Left lung (tissue), 10 donors: ENCODE results near the gene AIFM3. TPM values are rescaled to one million over a fixed set of nuclear protein-coding genes. Genes with fewer than 3 reads are reported as not detected.

ENCODE experiments used
- ATAC-seq: fragments of 200-7000 bp; cut with Tn5 transposase; one replicate; pipeline ENCODE4 v1.9.1; 2020; ENCODE audit warnings: moderate library complexity
- DNase-seq, 4 donors: peaks; one replicate each; pipeline ENCODE4 v3.0.0-alpha.2; 2013 to 2020
- H3K27ac ChIP-seq, 2 donors: fragments of 200-600 bp; sonication (generic) in 1 of 2; one replicate each; pipeline versions ENCODE4 v1.5.0 to v1.8.0; 2020 to 2021
- H3K27me3 ChIP-seq, 2 donors: fragments of 200-600 bp; sonication (generic) in 1 of 2; one replicate each; pipeline versions ENCODE4 v1.5.0 to v1.8.0; 2020 to 2021
- H3K36me3 ChIP-seq, 2 donors: fragments of 200-600 bp; sonication (generic) in 1 of 2; one replicate each; pipeline versions ENCODE4 v1.5.0 to v1.8.0; 2020 to 2021
- H3K4me1 ChIP-seq, 2 donors: fragments of 200-600 bp; one replicate each; pipeline ENCODE4 v1.8.0; 2021
- H3K4me3 ChIP-seq, 2 donors: fragments of 200-600 bp; sonication (generic) in 1 of 2; one replicate each; pipeline versions ENCODE4 v1.5.0 to v1.8.0; 2020 to 2021; ENCODE audit warnings: mild to moderate bottlenecking in 1 of 2
- H3K9me3 ChIP-seq, 2 donors: fragments of 200-600 bp; sonication (generic) in 1 of 2; one replicate each; pipeline versions ENCODE4 v1.5.0 to v1.8.0; 2020 to 2021
- intact Hi-C, 2 donors: fragments of 100-400 bp; cut with DNase I; formaldehyde crosslinking; loops; one replicate each; pipeline versions ENCODE4 v1.11.2 to v1.14.2; 2022
- polyA plus RNA-seq, 6 donors: library from polyadenylated mRNA; unstranded; fragments of 120-200 nt; gene quantifications; one replicate each; pipeline ENCODE4 v1.2.1, GENCODE V29; 2013; ENCODE audit not compliant: insufficient read length in 6 of 6
- total RNA-seq, 2 donors: library from RNA; stranded (reverse); fragmentation: NEBNext Ultra II Directional; extraction: Animal tissue kit (Norgen Biotek cat#: 25700); gene quantifications; one replicate each; pipeline ENCODE4 v1.2.1, GENCODE V29; 2021
- TF ChIP-seq, protein P1 (sequence below), 2 donors: fragments of 200-600 bp; sonication (generic) in 1 of 2; IDR thresholded peaks; one replicate each; pipeline versions ENCODE4 v1.5.0 to v1.8.0; 2021; ENCODE audit warnings: antibody characterized with exemption in 2 of 2
- donor health status: DM: no; HTN: yes; CAD: no.
- donor health status: DM: no; HTN: no; CAD: no.

The AIFM3 gene
- total and polyA plus RNA-seq, 8 donors, result 0.49 to 6.5 (median 1.0) TPM

DNA sequence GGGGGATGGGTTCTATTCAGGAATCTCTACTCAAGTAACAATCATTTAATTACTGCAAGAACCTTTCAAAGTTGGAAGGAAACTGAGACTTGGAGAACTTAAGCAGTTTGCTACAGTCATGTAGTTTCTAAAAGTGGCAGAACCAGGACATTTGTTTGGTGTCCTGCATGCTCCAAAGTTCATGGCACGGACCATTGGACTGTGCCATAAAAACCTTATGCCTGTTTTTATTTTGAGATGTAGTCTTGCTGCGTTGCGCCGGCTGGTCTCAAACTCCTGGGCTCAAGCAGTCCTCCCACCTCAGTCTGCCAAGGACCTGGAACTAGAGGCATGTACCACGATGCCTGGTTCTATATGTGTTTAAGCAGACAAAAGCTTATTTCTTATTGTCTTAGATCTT lies 18.6 kb upstream of the AIFM3 start:
- DNase-seq (no peak), ATAC-seq (no peak)
- peaks cover 14 to 26% of the 10 kb centered on the region in 2 donors for H3K4me1 ChIP-seq
- no peaks in the 10 kb centered on the region for H3K27me3 ChIP-seq
- no peaks in the 10 kb centered on the region for H3K9me3 ChIP-seq
- intact Hi-C loops, result no loop called here
- no peak overlapping the region for H3K27ac ChIP-seq
- no peak overlapping the region for H3K4me3 ChIP-seq
- H3K36me3 ChIP-seq, result peaks cover 0 to 46% of the 10 kb centered on the region in 2 donors
- TF ChIP-seq, protein P1, sequence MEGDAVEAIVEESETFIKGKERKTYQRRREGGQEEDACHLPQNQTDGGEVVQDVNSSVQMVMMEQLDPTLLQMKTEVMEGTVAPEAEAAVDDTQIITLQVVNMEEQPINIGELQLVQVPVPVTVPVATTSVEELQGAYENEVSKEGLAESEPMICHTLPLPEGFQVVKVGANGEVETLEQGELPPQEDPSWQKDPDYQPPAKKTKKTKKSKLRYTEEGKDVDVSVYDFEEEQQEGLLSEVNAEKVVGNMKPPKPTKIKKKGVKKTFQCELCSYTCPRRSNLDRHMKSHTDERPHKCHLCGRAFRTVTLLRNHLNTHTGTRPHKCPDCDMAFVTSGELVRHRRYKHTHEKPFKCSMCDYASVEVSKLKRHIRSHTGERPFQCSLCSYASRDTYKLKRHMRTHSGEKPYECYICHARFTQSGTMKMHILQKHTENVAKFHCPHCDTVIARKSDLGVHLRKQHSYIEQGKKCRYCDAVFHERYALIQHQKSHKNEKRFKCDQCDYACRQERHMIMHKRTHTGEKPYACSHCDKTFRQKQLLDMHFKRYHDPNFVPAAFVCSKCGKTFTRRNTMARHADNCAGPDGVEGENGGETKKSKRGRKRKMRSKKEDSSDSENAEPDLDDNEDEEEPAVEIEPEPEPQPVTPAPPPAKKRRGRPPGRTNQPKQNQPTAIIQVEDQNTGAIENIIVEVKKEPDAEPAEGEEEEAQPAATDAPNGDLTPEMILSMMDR (IDR thresholded peaks at IDR 0.05), result no peak

DNA sequence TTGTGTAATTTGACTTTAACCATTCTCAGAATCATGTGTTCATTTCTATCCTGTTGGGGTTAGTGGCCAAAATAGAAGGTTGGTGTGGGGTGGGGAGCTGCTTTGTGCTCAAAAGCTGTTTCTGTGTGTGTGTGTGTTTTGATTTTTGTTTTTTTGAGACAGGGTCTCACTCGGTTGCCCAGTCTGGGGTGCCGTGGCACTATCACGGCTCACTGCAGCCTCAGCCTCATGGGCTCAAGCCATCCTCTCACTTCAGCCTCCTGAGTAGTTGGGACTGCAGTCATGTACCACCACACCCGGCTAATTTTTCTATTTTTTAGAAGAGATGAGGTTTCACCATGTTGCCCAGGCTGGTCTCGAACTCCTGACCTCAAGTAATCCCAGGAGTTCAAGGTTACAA lies 18.1 kb upstream of the AIFM3 start:
- ATAC-seq, result no peak
- TF ChIP-seq, protein P1 (IDR thresholded peaks at IDR 0.05), result no peak
- H3K4me3 ChIP-seq, result no peak overlapping the region
- H3K4me1 ChIP-seq, result peaks cover 14 to 29% of the 10 kb centered on the region in 2 donors
- intact Hi-C loops, result no loop called here
- no peak for DNase-seq
- H3K27ac ChIP-seq, result no peak overlapping the region
- H3K9me3 ChIP-seq, result no peaks in the 10 kb centered on the region
- peaks cover 0 to 51% of the 10 kb centered on the region in 2 donors for H3K36me3 ChIP-seq
- no peaks in the 10 kb centered on the region for H3K27me3 ChIP-seq

DNA sequence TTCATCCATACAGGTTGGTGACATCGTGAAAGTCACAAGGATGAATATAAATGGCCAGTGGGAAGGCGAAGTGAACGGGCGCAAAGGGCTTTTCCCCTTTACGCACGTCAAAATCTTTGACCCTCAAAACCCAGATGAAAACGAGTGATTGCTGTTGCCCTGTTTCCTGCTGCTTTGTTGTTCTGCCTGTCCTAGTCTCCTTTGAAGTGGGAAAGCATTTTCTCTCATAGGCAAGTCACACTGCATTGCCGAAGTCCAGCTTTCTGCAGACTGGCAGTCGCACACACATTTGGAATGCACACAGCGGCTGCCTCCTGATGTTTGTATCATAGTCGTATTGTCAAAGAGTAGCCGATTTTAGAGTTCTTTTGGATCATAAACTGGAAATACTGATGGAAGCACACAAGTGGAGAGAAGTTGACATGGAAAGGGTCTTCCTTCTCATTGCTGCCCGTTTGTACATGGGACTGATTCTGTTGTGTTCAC lies 17.3 kb upstream of the AIFM3 start:
- ATAC-seq, result no peak
- Histone ChIP-seq H3K4me1 (peaks cover 14 to 22% of the 10 kb centered on the region in 2 donors), H3K27ac (no peak overlapping the region), H3K4me3 (no peak overlapping the region), H3K36me3 (peaks cover 0 to 51% of the 10 kb centered on the region in 2 donors), H3K9me3 (no peaks in the 10 kb centered on the region), H3K27me3 (no peaks in the 10 kb centered on the region)
- TF ChIP-seq, protein P1 (IDR thresholded peaks at IDR 0.05), result no peak
- DNase-seq, result no peak
- intact Hi-C loops, result no loop called here

DNA sequence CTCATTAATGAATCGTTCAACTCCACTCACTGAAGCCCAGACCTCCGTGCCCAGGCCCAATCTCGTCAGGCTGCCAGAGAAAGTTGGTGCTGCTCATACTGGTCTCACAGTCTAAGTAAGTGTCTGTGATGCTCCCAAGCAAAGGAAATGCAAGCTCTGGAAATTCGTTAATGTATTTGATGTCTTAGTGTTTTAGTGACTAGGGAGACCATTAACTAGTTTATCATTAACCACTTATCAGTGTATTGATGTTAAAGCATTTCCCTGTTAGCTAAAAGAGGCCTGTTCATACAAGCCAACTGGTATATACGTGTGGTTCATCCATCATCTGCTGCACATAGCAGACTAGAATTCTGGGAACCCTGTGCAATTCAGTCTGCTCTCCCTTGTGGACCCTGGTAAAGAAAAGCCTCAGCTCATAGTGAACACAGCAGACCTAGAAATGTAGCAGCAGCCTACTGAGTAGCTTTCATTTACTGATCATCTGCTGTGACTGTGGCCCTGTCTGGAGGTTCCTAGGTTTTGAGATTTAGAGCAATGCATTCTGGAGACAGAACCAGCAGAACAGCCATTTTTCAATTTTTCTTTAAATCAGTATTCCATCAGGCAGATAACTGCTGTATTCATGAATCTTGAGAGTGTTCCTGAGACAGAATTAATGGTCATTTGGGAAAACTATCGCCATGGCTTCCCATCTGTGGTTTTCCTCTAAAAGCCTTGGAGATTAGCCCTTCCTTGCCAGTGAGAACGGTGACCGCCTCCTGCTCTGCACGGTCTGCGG lies 15.7 kb upstream of the AIFM3 start:
- TF ChIP-seq, protein P1 (IDR thresholded peaks at IDR 0.05), result no peak
- ATAC-seq (peak; percentile 20), DNase-seq (no peak)
- H3K4me1 ChIP-seq, result peaks cover 6 to 11% of the 10 kb centered on the region in 2 donors
- peaks cover 0 to 51% of the 10 kb centered on the region in 2 donors for H3K36me3 ChIP-seq
- no peak overlapping the region for H3K4me3 ChIP-seq
- peaks cover 0 to 1% of the 10 kb centered on the region in 2 donors for H3K27me3 ChIP-seq
- no peaks in the 10 kb centered on the region for H3K9me3 ChIP-seq
- intact Hi-C loops, result no loop called here
- H3K27ac ChIP-seq, result no peak overlapping the region

DNA sequence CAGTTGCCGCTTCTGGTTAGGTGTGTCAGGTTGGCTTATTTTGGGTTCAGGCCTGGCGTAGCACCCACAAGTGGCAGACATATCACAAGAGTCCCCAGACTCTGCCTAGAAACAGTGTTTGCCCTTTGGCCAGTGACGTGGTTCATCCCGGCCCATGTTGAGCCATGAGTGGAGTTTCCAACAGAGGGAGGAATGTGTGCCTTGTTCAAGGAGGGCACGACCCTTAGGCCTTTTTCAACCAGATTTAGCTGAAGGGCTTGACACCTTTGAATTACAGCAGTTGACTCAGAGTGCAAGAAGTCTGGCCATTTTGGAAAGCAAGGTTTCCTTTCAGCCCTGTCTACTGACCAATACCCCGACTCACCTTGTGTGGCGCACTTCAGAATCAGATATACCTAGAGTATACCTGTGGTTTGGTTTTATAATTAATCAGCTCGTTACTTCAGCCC lies 15.1 kb upstream of the AIFM3 start:
- no peaks in the 10 kb centered on the region for H3K9me3 ChIP-seq
- H3K4me1 ChIP-seq, result peaks cover 2 to 15% of the 10 kb centered on the region in 2 donors
- intact Hi-C loops, result no loop called here
- no peak overlapping the region for H3K4me3 ChIP-seq
- ATAC-seq (no peak), DNase-seq (no peak)
- H3K36me3 ChIP-seq, result peaks cover 0 to 51% of the 10 kb centered on the region in 2 donors
- H3K27ac ChIP-seq, result no peak overlapping the region
- peaks cover 0 to 7% of the 10 kb centered on the region in 2 donors for H3K27me3 ChIP-seq
- TF ChIP-seq, protein P1 (IDR thresholded peaks at IDR 0.05), result no peak
